C4-2B (cell line): Measurements from ENCODE around the gene KRTAP1-1.
"Not testable (repeated sequence)": the region's sequence is repeated elsewhere in the genome, so short reads cannot be mapped to it uniquely, and the experiment has no call there.

ENCODE experiments used
- H3K27ac ChIP-seq: fragments of 450-650 bp; 2 replicates; pipeline ENCODE4 v1.5.1; 2017
- ZFX ChIP-seq: fragments of 450-650 bp; IDR thresholded peaks from 2 replicates; pipeline ENCODE4 v1.6.1; 2017
- TF ChIP-seq, protein P1 (sequence below): fragments of 450-650 bp; conservative IDR thresholded peaks from 2 replicates; pipeline ENCODE4 v1.5.1; 2017; ENCODE audit warnings: mild to moderate bottlenecking

The KRTAP1-1 gene, protein sequence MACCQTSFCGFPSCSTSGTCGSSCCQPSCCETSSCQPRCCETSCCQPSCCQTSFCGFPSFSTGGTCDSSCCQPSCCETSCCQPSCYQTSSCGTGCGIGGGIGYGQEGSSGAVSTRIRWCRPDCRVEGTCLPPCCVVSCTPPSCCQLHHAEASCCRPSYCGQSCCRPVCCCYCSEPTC

DNA sequence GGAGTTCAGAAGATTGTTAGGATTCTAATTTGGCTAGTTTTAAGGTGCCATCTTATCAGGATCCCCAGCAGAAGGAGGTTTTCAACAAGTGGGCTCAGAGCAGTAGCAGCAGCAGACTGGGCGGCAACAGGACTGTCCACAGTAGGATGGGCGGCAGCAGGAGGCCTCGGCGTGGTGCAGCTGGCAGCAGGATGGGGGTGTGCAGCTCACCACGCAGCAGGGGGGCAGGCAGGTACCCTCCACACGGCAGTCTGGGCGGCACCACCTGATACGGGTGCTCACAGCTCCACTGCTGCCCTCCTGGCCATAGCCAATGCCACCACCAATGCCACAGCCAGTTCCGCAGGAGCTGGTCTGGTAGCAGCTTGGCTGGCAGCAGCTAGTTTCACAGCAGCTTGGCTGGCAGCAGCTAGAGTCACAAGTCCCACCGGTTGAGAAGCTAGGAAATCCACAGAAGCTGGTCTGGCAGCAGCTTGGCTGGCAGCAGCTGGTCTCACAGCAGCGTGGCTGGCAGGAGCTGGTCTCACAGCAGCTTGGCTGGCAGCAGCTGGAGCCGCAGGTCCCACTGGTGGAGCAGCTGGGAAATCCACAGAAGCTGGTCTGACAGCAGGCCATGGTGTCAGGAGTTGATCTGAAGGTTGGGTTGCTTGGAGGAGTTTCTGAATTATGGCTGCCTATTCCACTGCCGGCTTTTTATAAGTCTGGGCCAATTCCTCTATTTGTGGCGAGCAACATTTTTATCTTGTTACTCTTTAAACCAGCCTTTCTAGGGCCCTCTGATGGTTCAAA, at the start of gene KRTAP1-1:
Gene KRTAP1-1, minus strand, starts transcription at position 668 of the 789 bp plus-strand sequence. Its CDS starts 53 bp downstream, at position 615.
- not testable (repeated sequence) for H3K27ac ChIP-seq

DNA sequence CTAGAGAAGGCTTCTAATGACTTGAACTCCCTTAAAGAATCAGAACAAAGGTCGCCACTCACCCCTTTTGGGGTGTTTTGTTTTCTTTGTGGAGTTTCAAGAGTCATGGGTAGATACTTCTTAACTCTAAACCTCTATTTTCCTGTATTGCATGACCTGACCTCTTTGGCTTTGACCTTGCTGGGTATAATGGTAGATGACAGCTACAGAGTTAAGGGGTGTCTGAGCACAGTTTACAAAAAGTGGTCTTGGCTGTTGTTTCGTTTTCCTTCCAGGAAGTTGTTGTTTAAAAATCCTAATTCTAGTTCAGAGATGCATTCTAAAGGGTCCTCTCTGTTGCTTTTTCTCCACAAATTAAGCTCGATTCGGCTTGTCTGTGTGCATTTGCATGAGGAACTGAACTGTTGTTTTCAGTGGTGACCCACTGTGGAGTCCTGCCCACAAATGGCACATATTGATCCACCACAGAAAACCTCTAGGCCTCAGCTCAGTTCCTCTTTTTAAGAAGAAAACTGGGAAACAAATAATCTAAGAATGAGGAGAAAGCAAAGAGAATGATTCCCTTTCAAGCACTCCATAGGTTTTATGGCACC, 47.6 kb upstream of the KRTAP1-1 start:
- H3K27ac ChIP-seq = not testable (repeated sequence)

DNA sequence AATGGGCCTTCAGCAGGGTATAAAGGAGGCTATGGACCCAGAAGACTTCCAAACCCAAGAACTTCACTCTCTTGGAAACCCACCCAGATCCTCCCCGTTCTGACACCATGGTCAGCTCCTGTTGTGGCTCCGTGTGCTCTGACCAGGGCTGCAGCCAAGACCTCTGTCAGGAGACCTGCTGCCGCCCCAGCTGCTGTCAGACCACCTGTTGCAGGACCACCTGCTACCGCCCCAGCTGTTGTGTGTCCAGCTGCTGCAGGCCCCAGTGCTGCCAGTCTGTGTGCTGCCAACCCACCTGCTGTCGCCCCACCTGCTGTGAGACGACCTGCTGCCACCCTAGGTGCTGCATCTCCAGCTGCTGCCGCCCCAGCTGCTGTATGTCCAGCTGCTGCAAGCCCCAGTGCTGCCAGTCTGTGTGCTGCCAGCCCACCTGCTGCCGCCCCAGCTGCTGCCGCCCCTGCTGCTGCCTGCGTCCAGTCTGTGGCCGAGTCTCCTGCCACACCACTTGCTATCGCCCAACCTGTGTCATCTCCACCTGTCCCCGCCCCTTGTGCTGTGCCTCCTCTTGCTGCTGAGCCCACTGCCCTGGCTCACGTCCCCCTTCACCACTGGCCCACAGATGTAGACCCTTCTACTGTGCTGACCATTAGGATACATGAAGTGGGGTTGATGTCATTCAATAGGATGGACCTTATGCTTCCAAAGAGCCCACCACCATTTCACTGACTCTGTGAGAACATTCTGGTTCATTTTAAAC, 43.0 kb upstream of the KRTAP1-1 start, which contains the start of gene KRTAP4-7:
Gene KRTAP4-7, plus strand, starts transcription at position 51 of the 757 bp plus-strand sequence. Its CDS starts 57 bp downstream, at position 108.
- H3K27ac ChIP-seq = not testable (repeated sequence)

GRCh38 chr17:41083427-41083826, 42.2 kb upstream of the KRTAP1-1 start:
- H3K27ac ChIP-seq = not testable (repeated sequence)

DNA sequence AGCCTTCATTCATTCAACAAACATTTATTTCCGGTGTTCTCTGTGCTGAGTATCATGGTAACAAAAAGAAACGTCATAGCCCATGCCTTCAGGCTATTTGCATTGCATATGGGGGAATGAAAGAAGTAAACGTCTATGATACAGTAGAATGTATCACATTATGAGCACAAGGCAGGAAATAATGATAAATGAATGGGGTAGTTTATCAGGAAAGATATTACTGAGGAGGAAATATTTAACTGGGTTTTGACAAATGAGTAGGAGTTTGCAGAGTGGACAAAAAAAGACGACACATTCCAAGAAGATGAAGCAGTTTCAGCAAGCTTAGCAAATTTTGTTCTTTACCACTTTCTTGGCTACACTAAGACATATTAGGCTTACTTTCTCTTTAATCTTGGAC, 41.4 kb upstream of the KRTAP1-1 start:
- TF ChIP-seq, protein P1, sequence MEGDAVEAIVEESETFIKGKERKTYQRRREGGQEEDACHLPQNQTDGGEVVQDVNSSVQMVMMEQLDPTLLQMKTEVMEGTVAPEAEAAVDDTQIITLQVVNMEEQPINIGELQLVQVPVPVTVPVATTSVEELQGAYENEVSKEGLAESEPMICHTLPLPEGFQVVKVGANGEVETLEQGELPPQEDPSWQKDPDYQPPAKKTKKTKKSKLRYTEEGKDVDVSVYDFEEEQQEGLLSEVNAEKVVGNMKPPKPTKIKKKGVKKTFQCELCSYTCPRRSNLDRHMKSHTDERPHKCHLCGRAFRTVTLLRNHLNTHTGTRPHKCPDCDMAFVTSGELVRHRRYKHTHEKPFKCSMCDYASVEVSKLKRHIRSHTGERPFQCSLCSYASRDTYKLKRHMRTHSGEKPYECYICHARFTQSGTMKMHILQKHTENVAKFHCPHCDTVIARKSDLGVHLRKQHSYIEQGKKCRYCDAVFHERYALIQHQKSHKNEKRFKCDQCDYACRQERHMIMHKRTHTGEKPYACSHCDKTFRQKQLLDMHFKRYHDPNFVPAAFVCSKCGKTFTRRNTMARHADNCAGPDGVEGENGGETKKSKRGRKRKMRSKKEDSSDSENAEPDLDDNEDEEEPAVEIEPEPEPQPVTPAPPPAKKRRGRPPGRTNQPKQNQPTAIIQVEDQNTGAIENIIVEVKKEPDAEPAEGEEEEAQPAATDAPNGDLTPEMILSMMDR = no peak
- no peak for TF ChIP-seq ZFX
- no peak overlapping the region for H3K27ac ChIP-seq

DNA sequence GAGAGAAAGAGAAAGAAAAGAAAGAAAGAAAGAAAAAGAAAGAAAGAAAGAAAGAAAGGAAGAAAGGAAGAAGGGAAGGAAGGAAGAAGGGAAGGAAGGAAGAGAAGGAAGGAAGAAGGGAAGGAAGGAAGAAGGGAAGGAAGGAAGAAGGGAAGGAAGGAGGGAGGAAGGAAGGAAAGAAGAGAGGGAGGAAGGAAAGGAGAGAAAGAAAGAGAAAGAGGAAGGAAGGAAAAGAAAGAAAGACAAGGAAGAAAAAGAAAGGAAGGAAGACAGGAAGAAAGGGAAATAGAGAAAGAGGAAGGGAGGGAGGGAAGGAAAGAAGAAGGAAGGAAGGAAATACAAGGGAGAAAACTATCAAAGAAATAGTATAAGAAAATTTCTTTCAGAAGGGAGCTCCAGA, 35.5 kb upstream of the KRTAP1-1 start:
- no peak for TF ChIP-seq ZFX
- TF ChIP-seq, protein P1 = no peak
- H3K27ac ChIP-seq = no peak overlapping the region

DNA sequence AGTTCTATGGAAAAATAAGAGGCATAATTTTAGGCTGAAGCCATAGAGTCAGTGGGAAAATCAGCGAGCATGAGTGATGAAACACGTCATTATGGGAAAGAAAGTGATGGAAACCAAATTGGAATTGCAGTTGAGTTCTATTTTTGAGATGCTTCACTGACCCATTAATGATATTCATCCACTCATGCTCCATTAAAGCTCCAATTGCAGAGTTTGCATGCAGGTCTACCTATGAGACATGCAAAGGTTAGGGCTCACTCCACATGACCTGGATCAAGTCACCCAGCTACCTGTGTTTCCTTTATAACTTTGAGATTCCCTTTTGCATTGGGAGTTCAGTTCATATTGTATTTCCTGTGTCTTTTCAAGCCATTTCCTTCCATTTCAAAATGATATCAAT, 32.4 kb upstream of the KRTAP1-1 start:
- TF ChIP-seq ZFX = no peak
- TF ChIP-seq, protein P1 = no peak
- no peak overlapping the region for H3K27ac ChIP-seq

DNA sequence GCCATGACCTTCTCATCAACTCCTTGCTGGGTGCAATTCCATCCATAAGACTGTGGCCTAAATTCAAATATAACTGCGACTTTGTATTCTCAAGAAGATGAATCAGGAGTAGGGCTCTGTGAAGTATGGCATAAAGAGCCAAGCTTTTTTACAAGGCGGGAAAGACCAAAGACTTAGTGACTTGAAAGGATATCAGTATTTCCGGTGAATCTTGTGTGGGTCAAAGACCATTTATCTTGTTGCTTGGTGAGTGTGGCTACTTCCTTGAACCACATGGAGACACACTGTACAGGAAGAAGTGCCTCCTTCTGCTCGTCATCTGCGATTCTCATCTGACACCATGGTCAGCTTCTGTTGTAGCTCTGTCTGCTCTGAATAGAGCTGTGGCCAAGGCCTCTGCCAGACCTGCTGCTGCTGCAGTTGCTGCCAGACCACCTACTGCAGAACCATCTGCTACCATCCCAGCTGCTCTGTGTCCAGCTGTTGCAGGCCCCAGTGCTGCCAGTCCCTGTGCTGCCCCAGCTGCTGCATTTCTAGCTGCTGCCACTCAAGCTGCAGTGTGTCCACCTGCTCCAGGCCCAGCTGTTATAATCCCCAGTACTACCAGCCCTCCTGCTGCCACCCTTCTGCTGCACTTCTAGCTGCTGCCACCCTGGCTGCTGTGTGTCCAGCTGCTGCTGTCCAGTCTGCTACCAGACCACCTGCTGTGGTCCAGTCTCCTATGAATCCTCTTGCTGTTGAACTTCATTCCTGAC, 30.5 kb upstream of the KRTAP1-1 start:
- TF ChIP-seq, protein P1 = no peak
- no peak for TF ChIP-seq ZFX
- no peak overlapping the region for H3K27ac ChIP-seq

- TF ChIP-seq ZFX = no peak
- TF ChIP-seq, protein P1 = no peak
- no peak overlapping the region for H3K27ac ChIP-seq
Observed at GRCh38 chr17:41069031-41069430, 27.8 kb upstream of the KRTAP1-1 start.
